IPS-15b (cell line): ENCODE data around the gene ARNT2.

ENCODE experiments used
- H3K27me3 ChIP-seq: one replicate; pipeline ENCODE4 v1.6.1; 2013; ENCODE audit warnings: low read length; ENCODE audit not compliant: control insufficient read depth, insufficient read depth
- H3K36me3 ChIP-seq: one replicate; pipeline ENCODE4 v1.6.1; 2013; ENCODE audit warnings: low read length; ENCODE audit not compliant: control insufficient read depth, insufficient read depth
- H3K4me1 ChIP-seq: one replicate; pipeline ENCODE4 v1.6.1; 2013; ENCODE audit warnings: mild to moderate bottlenecking, low read length; ENCODE audit not compliant: control insufficient read depth, insufficient read depth
- H3K4me3 ChIP-seq: one replicate; pipeline ENCODE4 v1.5.1; 2013; ENCODE audit warnings: low read depth, low read length
- H3K9ac ChIP-seq: one replicate; pipeline ENCODE4 v1.6.1; 2013; ENCODE audit warnings: low read depth, mild to moderate bottlenecking, low read length
- H3K9me3 ChIP-seq: one replicate; pipeline ENCODE4 v1.6.1; 2013; ENCODE audit warnings: mild to moderate bottlenecking, low read length; ENCODE audit not compliant: control insufficient read depth, insufficient read depth

The ARNT2 gene

GRCh38 chr15:80531796-80532195 lies 127.6 kb downstream of the ARNT2 start:
- no peaks in the 10 kb centered on the region for H3K9me3 ChIP-seq
- H3K9ac ChIP-seq = no peak overlapping the region
- peaks cover 8% of the 10 kb centered on the region for H3K4me1 ChIP-seq
- no peaks in the 10 kb centered on the region for H3K27me3 ChIP-seq
- no peak overlapping the region for H3K4me3 ChIP-seq
- H3K36me3 ChIP-seq = no peaks in the 10 kb centered on the region

- H3K4me3 ChIP-seq = no peak overlapping the region
- H3K27me3 ChIP-seq = no peaks in the 10 kb centered on the region
- peaks cover 8% of the 10 kb centered on the region for H3K4me1 ChIP-seq
- no peak overlapping the region for H3K9ac ChIP-seq
- no peaks in the 10 kb centered on the region for H3K9me3 ChIP-seq
- no peaks in the 10 kb centered on the region for H3K36me3 ChIP-seq
These were observed 129.7 kb downstream of the ARNT2 start for GRCh38 chr15:80533790-80534333.

- no peaks in the 10 kb centered on the region for H3K27me3 ChIP-seq
- peaks cover 8% of the 10 kb centered on the region for H3K4me1 ChIP-seq
- no peak overlapping the region for H3K4me3 ChIP-seq
- no peaks in the 10 kb centered on the region for H3K9me3 ChIP-seq
- H3K9ac ChIP-seq = no peak overlapping the region
- no peaks in the 10 kb centered on the region for H3K36me3 ChIP-seq
These were observed 132.0 kb downstream of the ARNT2 start for GRCh38 chr15:80536231-80536630.

- H3K4me1 ChIP-seq = peaks cover 8% of the 10 kb centered on the region
- H3K36me3 ChIP-seq = no peaks in the 10 kb centered on the region
- no peak overlapping the region for H3K4me3 ChIP-seq
- no peaks in the 10 kb centered on the region for H3K9me3 ChIP-seq
- H3K9ac ChIP-seq = no peak overlapping the region
- H3K27me3 ChIP-seq = no peaks in the 10 kb centered on the region
These were observed 132.5 kb downstream of the ARNT2 start for GRCh38 chr15:80536716-80537115.

GRCh38 chr15:80545078-80545477 lies 140.9 kb downstream of the ARNT2 start:
- no peak overlapping the region for H3K9ac ChIP-seq
- H3K36me3 ChIP-seq = no peaks in the 10 kb centered on the region
- H3K4me1 ChIP-seq = no peaks in the 10 kb centered on the region
- H3K27me3 ChIP-seq = no peaks in the 10 kb centered on the region
- H3K4me3 ChIP-seq = no peak overlapping the region
- no peaks in the 10 kb centered on the region for H3K9me3 ChIP-seq

- H3K9ac ChIP-seq = no peak overlapping the region
- no peak overlapping the region for H3K4me3 ChIP-seq
- no peaks in the 10 kb centered on the region for H3K4me1 ChIP-seq
- no peaks in the 10 kb centered on the region for H3K27me3 ChIP-seq
- H3K36me3 ChIP-seq = no peaks in the 10 kb centered on the region
- no peaks in the 10 kb centered on the region for H3K9me3 ChIP-seq
These were observed 143.1 kb downstream of the ARNT2 start for GRCh38 chr15:80547264-80547663.

- Histone ChIP-seq H3K27me3 (no peaks in the 10 kb centered on the region), H3K9me3 (no peaks in the 10 kb centered on the region), H3K9ac (no peak overlapping the region), H3K4me1 (no peaks in the 10 kb centered on the region), H3K4me3 (no peak overlapping the region), H3K36me3 (no peaks in the 10 kb centered on the region)
These were observed 145.0 kb downstream of the ARNT2 start for GRCh38 chr15:80549191-80549590.

GRCh38 chr15:80549654-80550053 lies 145.5 kb downstream of the ARNT2 start:
- Histone ChIP-seq H3K4me3 (no peak overlapping the region), H3K27me3 (no peaks in the 10 kb centered on the region), H3K4me1 (no peaks in the 10 kb centered on the region), H3K9me3 (no peaks in the 10 kb centered on the region), H3K9ac (no peak overlapping the region), H3K36me3 (no peaks in the 10 kb centered on the region)

- no peaks in the 10 kb centered on the region for H3K4me1 ChIP-seq
- no peak overlapping the region for H3K4me3 ChIP-seq
- H3K27me3 ChIP-seq = no peaks in the 10 kb centered on the region
- no peak overlapping the region for H3K9ac ChIP-seq
- H3K36me3 ChIP-seq = no peaks in the 10 kb centered on the region
- no peaks in the 10 kb centered on the region for H3K9me3 ChIP-seq
These were observed 146.2 kb downstream of the ARNT2 start for GRCh38 chr15:80550219-80550907.

GRCh38 chr15:80550908-80551260 lies 146.7 kb downstream of the ARNT2 start:
- H3K36me3 ChIP-seq = no peaks in the 10 kb centered on the region
- H3K9ac ChIP-seq = no peak overlapping the region
- no peaks in the 10 kb centered on the region for H3K4me1 ChIP-seq
- H3K9me3 ChIP-seq = no peaks in the 10 kb centered on the region
- H3K27me3 ChIP-seq = no peaks in the 10 kb centered on the region
- H3K4me3 ChIP-seq = no peak overlapping the region

- Histone ChIP-seq H3K27me3 (no peaks in the 10 kb centered on the region), H3K4me1 (no peaks in the 10 kb centered on the region), H3K9me3 (no peaks in the 10 kb centered on the region), H3K9ac (no peak overlapping the region), H3K36me3 (no peaks in the 10 kb centered on the region), H3K4me3 (no peak overlapping the region)
These were observed 147.2 kb downstream of the ARNT2 start for GRCh38 chr15:80551348-80551747.

GRCh38 chr15:80554560-80554959 lies 150.4 kb downstream of the ARNT2 start:
- H3K4me3 ChIP-seq = no peak overlapping the region
- no peak overlapping the region for H3K9ac ChIP-seq
- H3K27me3 ChIP-seq = no peaks in the 10 kb centered on the region
- no peaks in the 10 kb centered on the region for H3K4me1 ChIP-seq
- H3K9me3 ChIP-seq = no peaks in the 10 kb centered on the region
- no peaks in the 10 kb centered on the region for H3K36me3 ChIP-seq
